HEK293 (cell line): Measurements from ENCODE around the gene ABCC12.
"Not testable (repeated sequence)": the region's sequence is repeated elsewhere in the genome, so short reads cannot be mapped to it uniquely, and the experiment has no call there.

Source experiments
- CTCF ChIA-PET: fragments of 350-600 bp; formaldehyde crosslinking; extraction: SDS; loops from one replicate; lab custom pipeline; 2021; ENCODE audit warnings: antibody characterized with exemption; lab: Yijun Ruan, JAX
- POLR2A ChIA-PET: fragments of 300-600 bp; formaldehyde crosslinking; extraction: SDS; loops from one replicate; lab custom pipeline; 2020; ENCODE audit warnings: antibody characterized with exemption, inconsistent platforms; lab: Yijun Ruan, JAX
- H3K27ac ChIP-seq: fragments of 200-500 bp; sonication (Bioruptor generic); 2 replicates; pipeline ENCODE4 v1.5.1; 2014; ENCODE audit warnings: low read depth, low read length, control low read depth, inconsistent platforms; ENCODE audit errors: extremely low read depth
- H3K36me3 ChIP-seq, 2 experiments: fragments of 200-500 bp in 1 of 2; sonication (Bioruptor generic) in 1 of 2; 1 replicate in 1 of 2; 2 replicates in 1 of 2; pipeline ENCODE4 v1.5.1; 2014 to 2017; ENCODE audit warnings: inconsistent platforms in 2 of 2, low read length in 2 of 2; ENCODE audit not compliant: control insufficient read depth in 2 of 2, insufficient read depth in 1 of 2
- H3K4me1 ChIP-seq: fragments of 200-500 bp; sonication (Bioruptor generic); 2 replicates; pipeline ENCODE4 v1.5.1; 2014; ENCODE audit warnings: mild to moderate bottlenecking, low read length, inconsistent platforms; ENCODE audit not compliant: control insufficient read depth, insufficient read depth
- H3K4me3 ChIP-seq: 2 replicates; pipeline ENCODE4 v1.5.1; 2011; ENCODE audit warnings: low read depth, mild to moderate bottlenecking, control low read depth, low read length, moderate library complexity
- H3K9me3 ChIP-seq: fragments of 200-500 bp; sonication (Bioruptor generic); 2 replicates; pipeline ENCODE4 v1.5.1; 2014; ENCODE audit warnings: low read depth, low read length, inconsistent platforms; ENCODE audit not compliant: control insufficient read depth, insufficient read depth
- KLF1 ChIP-seq: fragments of 450-650 bp; formaldehyde crosslinking; IDR thresholded peaks from 2 replicates; pipeline ENCODE4 v1.5.1; 2016; ENCODE audit warnings: missing biosample characterization, missing genetic modification characterization
- KLF17 ChIP-seq: fragments of 450-650 bp; formaldehyde crosslinking; IDR thresholded peaks from 2 replicates; pipeline ENCODE4 v1.5.1; 2016; ENCODE audit warnings: missing biosample characterization, missing genetic modification characterization
- PATZ1 ChIP-seq: fragments of 450-650 bp; formaldehyde crosslinking; IDR thresholded peaks from 2 replicates; pipeline ENCODE4 v1.5.1; 2016; ENCODE audit warnings: missing biosample characterization, missing genetic modification characterization
- PRDM1 ChIP-seq: fragments of 450-650 bp; formaldehyde crosslinking; IDR thresholded peaks from 2 replicates; pipeline ENCODE4; 2016; ENCODE audit warnings: missing biosample characterization, missing genetic modification characterization
- SP2 ChIP-seq: fragments of 450-650 bp; formaldehyde crosslinking; IDR thresholded peaks from 2 replicates; pipeline ENCODE4 v1.5.1; 2016; ENCODE audit warnings: missing biosample characterization, missing genetic modification characterization
- YY2 ChIP-seq: fragments of 450-650 bp; formaldehyde crosslinking; IDR thresholded peaks from 2 replicates; pipeline ENCODE4 v1.5.1; 2016; ENCODE audit warnings: missing biosample characterization, missing genetic modification characterization
- ZFP3 ChIP-seq: fragments of 450-650 bp; formaldehyde crosslinking; IDR thresholded peaks from 2 replicates; pipeline ENCODE4 v1.5.1; 2016; ENCODE audit warnings: low read depth, missing biosample characterization, missing genetic modification characterization
- ZNF146 ChIP-seq: fragments of 450-650 bp; formaldehyde crosslinking; IDR thresholded peaks from 2 replicates; pipeline ENCODE4 v1.5.1; 2016; ENCODE audit warnings: missing biosample characterization, missing genetic modification characterization
- ZNF274 ChIP-seq, 2 experiments: fragments of 200-500 bp in 1 of 2; fragments of 450-650 bp in 1 of 2; sonication (Bioruptor generic) in 1 of 2; formaldehyde crosslinking in 1 of 2; IDR thresholded peaks; 2 replicates each; pipeline versions ENCODE4 v1.5.1 to v1.6.1; 2014 to 2016; ENCODE audit warnings: borderline replicate concordance in 1 of 2, inconsistent platforms in 1 of 2, low read length in 1 of 2, missing biosample characterization in 1 of 2, missing genetic modification characterization in 1 of 2
- ZNF354C ChIP-seq: fragments of 450-650 bp; formaldehyde crosslinking; IDR thresholded peaks from 2 replicates; pipeline ENCODE4 v1.5.1; 2016; ENCODE audit warnings: missing biosample characterization, missing genetic modification characterization, low read depth, borderline replicate concordance
- ZNF398 ChIP-seq: fragments of 450-650 bp; formaldehyde crosslinking; IDR thresholded peaks from 2 replicates; pipeline ENCODE4 v1.5.1; 2017; ENCODE audit warnings: missing biosample characterization, missing genetic modification characterization
- ZNF404 ChIP-seq: fragments of 450-650 bp; formaldehyde crosslinking; IDR thresholded peaks from 2 replicates; pipeline ENCODE4 v1.5.1; 2017; ENCODE audit warnings: missing biosample characterization, missing genetic modification characterization
- ZNF416 ChIP-seq: fragments of 450-650 bp; formaldehyde crosslinking; IDR thresholded peaks from 2 replicates; pipeline ENCODE4 v1.5.1; 2016; ENCODE audit warnings: missing biosample characterization, missing genetic modification characterization
- ZNF514 ChIP-seq: fragments of 450-650 bp; formaldehyde crosslinking; IDR thresholded peaks from 2 replicates; pipeline ENCODE4 v1.5.1; 2016; ENCODE audit warnings: missing biosample characterization, missing genetic modification characterization
- ZNF596 ChIP-seq: fragments of 450-650 bp; IDR thresholded peaks from 2 replicates; pipeline ENCODE4 v1.5.0; 2018; ENCODE audit warnings: missing biosample characterization, mild to moderate bottlenecking, missing genetic modification characterization, moderate library complexity
- ZNF626 ChIP-seq: fragments of 450-650 bp; sonication (Bioruptor Pico); formaldehyde crosslinking; IDR thresholded peaks from 2 replicates; pipeline ENCODE4 v1.5.1; 2018; ENCODE audit warnings: missing biosample characterization, missing genetic modification characterization, inconsistent platforms
- ZNF692 ChIP-seq: fragments of 450-650 bp; formaldehyde crosslinking; IDR thresholded peaks from 2 replicates; pipeline ENCODE4 v1.5.1; 2016; ENCODE audit warnings: missing biosample characterization, missing genetic modification characterization
- ZNF776 ChIP-seq: fragments of 450-650 bp; formaldehyde crosslinking; IDR thresholded peaks from 2 replicates; pipeline ENCODE4 v1.5.0; 2017; ENCODE audit warnings: missing biosample characterization, missing genetic modification characterization, borderline replicate concordance
- ZNF843 ChIP-seq: fragments of 450-650 bp; formaldehyde crosslinking; IDR thresholded peaks from 2 replicates; pipeline ENCODE4 v1.5.1; 2016; ENCODE audit warnings: missing biosample characterization, missing genetic modification characterization
- ZSCAN4 ChIP-seq: fragments of 450-650 bp; formaldehyde crosslinking; IDR thresholded peaks from 2 replicates; pipeline ENCODE4 v1.5.1; 2017; ENCODE audit warnings: missing biosample characterization, missing genetic modification characterization

The ABCC12 gene

GRCh38 chr16:48184681-48185080, 28.9 kb upstream of the ABCC12 start (continued):
- TF ChIP-seq ZNF146 (tag by site-specific recombination) (no peak), YY2 (tag by site-specific recombination) (no peak)

GRCh38 chr16:48182979-48183537, 27.3 kb upstream of the ABCC12 start:
- H3K4me1 ChIP-seq, result no peaks in the 10 kb centered on the region
- ChIA-PET POLR2A (no interaction called here), CTCF (interaction anchor here (0.6 kb wide), 1 partner anchor 19 kb away, joined by 3 read pairs; no protein-coding TSS in a partner anchor)
- no peaks in the 10 kb centered on the region for H3K9me3 ChIP-seq
- H3K4me3 ChIP-seq, result no peak overlapping the region
- H3K27ac ChIP-seq, result no peak overlapping the region
- H3K36me3 ChIP-seq, result no peaks in the 10 kb centered on the region
- TF ChIP-seq ZNF398 (tag by site-specific recombination) (no peak), PRDM1 (tag by site-specific recombination) (no peak), ZNF514 (tag by site-specific recombination) (no peak), ZNF776 (tag by site-specific recombination) (no peak), ZNF626 (tag by site-specific recombination) (no peak), YY2 (tag by site-specific recombination) (no peak), SP2 (tag by site-specific recombination) (no peak), ZNF692 (tag by site-specific recombination) (no peak), ZSCAN4 (tag by site-specific recombination) (no peak), ZNF416 (tag by site-specific recombination) (no peak), PATZ1 (no peak), KLF1 (tag by site-specific recombination) (no peak), KLF17 (no peak), ZNF274 (IDR thresholded peaks at IDR 0.05; ENCODE audit: low read length) (no peak), ZNF274 (tag by site-specific recombination; IDR thresholded peaks at IDR 0.05; ENCODE audit: borderline replicate concordance) (no peak), ZFP3 (tag by site-specific recombination) (no peak), ZNF404 (tag by site-specific recombination) (no peak), ZNF596 (no peak), ZNF354C (tag by site-specific recombination) (no peak), ZNF843 (tag by site-specific recombination) (no peak)

GRCh38 chr16:48181746-48182520, 26.1 kb upstream of the ABCC12 start:
- H3K9me3 ChIP-seq, POLR2A ChIA-PET, H3K4me1 ChIP-seq, H3K27ac ChIP-seq, H3K4me3 ChIP-seq, H3K36me3 ChIP-seq: not testable (repeated sequence)
- CTCF ChIA-PET, result interaction anchor here (0.6 kb wide), 1 partner anchor 1273 kb away, joined by 3 read pairs; no protein-coding TSS in a partner anchor
